Fibroblast of the aortic adventitia (primary cell): ENCODE measurements around the gene SPIRE2. TPM values are rescaled to one million over a fixed set of nuclear protein-coding genes. Genes with fewer than 3 reads are reported as not detected.
A peak's percentile ranks its signal among the peaks of the same experiment; 100 is the strongest.
"Not testable (repeated sequence)": the region's sequence is repeated elsewhere in the genome, so short reads cannot be mapped to it uniquely, and the experiment has no call there.

Experiments
- DNase-seq: peaks from one replicate; pipeline ENCODE4 v3.0.0-alpha.2; 2010; ENCODE audit warnings: low read depth
- H3K4me3 ChIP-seq: 2 replicates; pipeline ENCODE4 v1.5.1; 2011; ENCODE audit warnings: low read depth, mild to moderate bottlenecking, control low read depth, low read length, moderate library complexity
- total RNA-seq: library from RNA; depleted of rRNA; stranded (reverse); fragments of >200 nt; gene quantifications from 2 replicates; pipeline ENCODE4 v1.2.3, GENCODE V29; 2012; ENCODE audit warnings: low replicate concordance
- TF ChIP-seq, protein P1 (sequence below): IDR thresholded peaks from 2 replicates; pipeline ENCODE4 v1.5.1; 2011; ENCODE audit warnings: mild to moderate bottlenecking, low read length, control low read depth, inconsistent platforms; ENCODE audit not compliant: insufficient read depth

SPIRE2 gene
- total RNA-seq, 1 donor, result 2.5 TPM

- DNase-seq, result no peak
- no peak overlapping the region for H3K4me3 ChIP-seq
- TF ChIP-seq, protein P1, sequence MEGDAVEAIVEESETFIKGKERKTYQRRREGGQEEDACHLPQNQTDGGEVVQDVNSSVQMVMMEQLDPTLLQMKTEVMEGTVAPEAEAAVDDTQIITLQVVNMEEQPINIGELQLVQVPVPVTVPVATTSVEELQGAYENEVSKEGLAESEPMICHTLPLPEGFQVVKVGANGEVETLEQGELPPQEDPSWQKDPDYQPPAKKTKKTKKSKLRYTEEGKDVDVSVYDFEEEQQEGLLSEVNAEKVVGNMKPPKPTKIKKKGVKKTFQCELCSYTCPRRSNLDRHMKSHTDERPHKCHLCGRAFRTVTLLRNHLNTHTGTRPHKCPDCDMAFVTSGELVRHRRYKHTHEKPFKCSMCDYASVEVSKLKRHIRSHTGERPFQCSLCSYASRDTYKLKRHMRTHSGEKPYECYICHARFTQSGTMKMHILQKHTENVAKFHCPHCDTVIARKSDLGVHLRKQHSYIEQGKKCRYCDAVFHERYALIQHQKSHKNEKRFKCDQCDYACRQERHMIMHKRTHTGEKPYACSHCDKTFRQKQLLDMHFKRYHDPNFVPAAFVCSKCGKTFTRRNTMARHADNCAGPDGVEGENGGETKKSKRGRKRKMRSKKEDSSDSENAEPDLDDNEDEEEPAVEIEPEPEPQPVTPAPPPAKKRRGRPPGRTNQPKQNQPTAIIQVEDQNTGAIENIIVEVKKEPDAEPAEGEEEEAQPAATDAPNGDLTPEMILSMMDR, result no peak
Observed at GRCh38 chr16:89786474-89787364, 41.6 kb upstream of the SPIRE2 start.

- DNase-seq, result no peak
Observed at GRCh38 chr16:89787365-89787805, 40.9 kb upstream of the SPIRE2 start.

GRCh38 chr16:89791278-89791995, 36.8 kb upstream of the SPIRE2 start:
- TF ChIP-seq, protein P1, result no peak

More at GRCh38 chr16:89787365-89787805, 40.9 kb upstream of the SPIRE2 start:
- TF ChIP-seq, protein P1, result no peak
- no peak overlapping the region for H3K4me3 ChIP-seq

GRCh38 chr16:89793092-89793491, 35.2 kb upstream of the SPIRE2 start:
- not testable (repeated sequence) for H3K4me3 ChIP-seq
- DNase-seq, result peak; percentile 22
- TF ChIP-seq, protein P1, result peak; percentile 66

More at GRCh38 chr16:89791278-89791995, 36.8 kb upstream of the SPIRE2 start:
- H3K4me3 ChIP-seq, result no peak overlapping the region
- DNase-seq, result no peak

DNA sequence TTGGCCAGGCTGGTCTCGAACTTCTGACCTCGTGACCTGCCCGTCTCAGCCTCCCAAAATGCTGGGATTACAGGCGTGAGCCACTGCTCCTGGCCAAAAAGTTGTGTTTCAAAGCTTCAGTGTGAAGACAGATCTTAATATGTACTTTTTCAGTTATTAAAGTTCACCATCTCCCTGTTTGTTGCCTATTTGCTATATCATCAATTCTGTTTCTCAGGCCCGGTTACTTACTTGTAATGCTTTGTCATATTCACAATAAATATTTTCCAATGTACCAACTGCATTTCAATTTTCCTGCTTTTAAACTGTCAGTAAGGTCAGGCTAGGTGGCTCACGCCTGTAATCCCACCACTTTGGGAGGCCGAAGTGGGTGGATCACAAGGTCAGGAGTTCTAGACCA, 34.3 kb upstream of the SPIRE2 start:
- TF ChIP-seq, protein P1, result no peak
- no peak for DNase-seq
- H3K4me3 ChIP-seq, result no peak overlapping the region

- TF ChIP-seq, protein P1, result no peak
- no peak for DNase-seq
- H3K4me3 ChIP-seq, result no peak overlapping the region
Observed at GRCh38 chr16:89795676-89796075, 32.6 kb upstream of the SPIRE2 start.
